Prostate gland (tissue), 2 donors: Measurements from ENCODE around the gene ZNF365. TPM values are rescaled to one million over a fixed set of nuclear protein-coding genes. Genes with fewer than 3 reads are reported as not detected.

Experiments
- DNase-seq: peaks from one replicate; pipeline ENCODE4 v3.0.0-alpha.2; 2019; ENCODE audit warnings: low spot score
- H3K27ac ChIP-seq, 2 donors: fragments of 200-600 bp; sonication (generic); 2 replicates each; pipeline ENCODE4 v1.5.1; 2017 to 2019
- H3K27me3 ChIP-seq: fragments of 200-600 bp; sonication (generic); replicated peaks from 2 replicates; pipeline ENCODE4 v1.5.1; 2019; ENCODE audit not compliant: insufficient read depth
- H3K36me3 ChIP-seq, 2 donors: fragments of 200-600 bp; sonication (generic); 1 replicate in 1 of 2; 2 replicates in 1 of 2; pipeline versions ENCODE4 v1.5.1 to v1.8.1; 2017 to 2019
- H3K4me1 ChIP-seq: fragments of 200-600 bp; sonication (generic); replicated peaks from 2 replicates; pipeline ENCODE4 v1.5.1; 2019
- H3K4me3 ChIP-seq, 2 donors: fragments of 200-600 bp; sonication (generic); 2 replicates each; pipeline ENCODE4 v1.5.1; 2017 to 2019
- H3K9me3 ChIP-seq: fragments of 200-600 bp; sonication (generic); 2 replicates; pipeline ENCODE4 v1.5.1; 2017
- POLR2A ChIP-seq: fragments of 450-650 bp; IDR thresholded peaks from one replicate; pipeline ENCODE4 v1.6.1; 2016; ENCODE audit warnings: antibody characterized with exemption, mild to moderate bottlenecking
- POLR2AphosphoS5 ChIP-seq: sonication (generic); formaldehyde crosslinking; IDR thresholded peaks from one replicate; pipeline ENCODE4 v1.6.1; 2017; ENCODE audit warnings: antibody characterized with exemption
- WGBS: methylation state at CpG from one replicate; pipeline ENCODE4 v1.1.5; 2018; 5-methylcytosine and 5-hydroxymethylcytosine counted together
- intact Hi-C: fragments of 100-400 bp; cut with DNase I; formaldehyde crosslinking; loops from one replicate; pipeline ENCODE4 v1.14.2; 2022
- total RNA-seq, 2 donors: library from RNA; depleted of rRNA; stranded (reverse); fragments of >200 nt; gene quantifications; one replicate each; pipeline ENCODE4 v1.1.0, GENCODE V29; 2016
- TF ChIP-seq, protein P1 (sequence below), 4 experiments: fragments of 200-600 bp in 2 of 4; fragments of 450-650 bp in 2 of 4; sonication (generic) in 2 of 4; IDR thresholded peaks; 1 replicate in 3 of 4; 2 replicates in 1 of 4; pipeline ENCODE4 v1.5.1; 2016 to 2019; ENCODE audit warnings: antibody characterized with exemption in 4 of 4, mild to moderate bottlenecking in 2 of 4, moderate library complexity in 2 of 4

ZNF365 gene
- total RNA-seq, 2 donors from 2014 or later, result 0.55 to 3.5 TPM

- DNase-seq, result no peak
- H3K9me3 ChIP-seq, result no peaks in the 10 kb centered on the region
- 55% methylated on average over 5 of the region's 5 CpGs for WGBS
- TF ChIP-seq POLR2A, result no peak
- TF ChIP-seq POLR2AphosphoS5, result peak; percentile 22
- H3K36me3 ChIP-seq, result no peaks in the 10 kb centered on the region
- intact Hi-C loops, result no loop called here
- H3K27ac ChIP-seq, result peak overlapping the region; percentile 26 to 40
- no peaks in the 10 kb centered on the region for H3K27me3 ChIP-seq
- H3K4me1 ChIP-seq, result no peaks in the 10 kb centered on the region
- H3K4me3 ChIP-seq, result no peak overlapping the region
Observed at GRCh38 chr10:62433181-62433692, 59.1 kb downstream of the ZNF365 start.

GRCh38 chr10:62433901-62434300 is 59.7 kb downstream of the ZNF365 start:
- WGBS, result 77% methylated on average over 4 of the region's 4 CpGs
- H3K9me3 ChIP-seq, result no peaks in the 10 kb centered on the region

DNA sequence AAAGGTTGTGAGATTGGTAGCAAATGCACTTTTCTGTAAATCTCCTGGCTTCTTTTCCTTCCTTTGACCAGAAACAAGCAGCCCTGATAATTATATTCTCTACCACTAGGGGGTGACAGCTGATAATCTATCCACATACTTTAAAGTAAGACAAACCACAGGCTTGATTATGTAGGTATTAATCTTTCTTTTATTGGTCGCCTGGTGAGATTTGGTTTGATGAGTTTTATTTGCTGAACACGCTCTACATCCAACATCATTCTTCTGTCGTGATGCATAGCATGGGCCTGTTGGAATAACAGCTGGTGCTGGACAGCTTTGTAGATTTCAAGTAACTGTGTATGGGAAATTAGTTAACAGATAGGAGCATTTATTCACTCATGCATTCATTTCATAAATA is 63.5 kb downstream of the ZNF365 start:
- intact Hi-C loops, result loop anchor here (5.0 kb wide), 1 partner anchor 380 kb away; the partner anchor contains the start of gene EGR2
- H3K27me3 ChIP-seq, result no peaks in the 10 kb centered on the region
- no peaks in the 10 kb centered on the region for H3K9me3 ChIP-seq
- no peak overlapping the region for H3K4me3 ChIP-seq
- WGBS, result 1% methylated on average over 3 of the region's 3 CpGs
- no peaks in the 10 kb centered on the region for H3K4me1 ChIP-seq
- peak; percentile 22 for DNase-seq
- no peak overlapping the region for H3K27ac ChIP-seq
- H3K36me3 ChIP-seq, result no peaks in the 10 kb centered on the region
- TF ChIP-seq, protein P1, sequence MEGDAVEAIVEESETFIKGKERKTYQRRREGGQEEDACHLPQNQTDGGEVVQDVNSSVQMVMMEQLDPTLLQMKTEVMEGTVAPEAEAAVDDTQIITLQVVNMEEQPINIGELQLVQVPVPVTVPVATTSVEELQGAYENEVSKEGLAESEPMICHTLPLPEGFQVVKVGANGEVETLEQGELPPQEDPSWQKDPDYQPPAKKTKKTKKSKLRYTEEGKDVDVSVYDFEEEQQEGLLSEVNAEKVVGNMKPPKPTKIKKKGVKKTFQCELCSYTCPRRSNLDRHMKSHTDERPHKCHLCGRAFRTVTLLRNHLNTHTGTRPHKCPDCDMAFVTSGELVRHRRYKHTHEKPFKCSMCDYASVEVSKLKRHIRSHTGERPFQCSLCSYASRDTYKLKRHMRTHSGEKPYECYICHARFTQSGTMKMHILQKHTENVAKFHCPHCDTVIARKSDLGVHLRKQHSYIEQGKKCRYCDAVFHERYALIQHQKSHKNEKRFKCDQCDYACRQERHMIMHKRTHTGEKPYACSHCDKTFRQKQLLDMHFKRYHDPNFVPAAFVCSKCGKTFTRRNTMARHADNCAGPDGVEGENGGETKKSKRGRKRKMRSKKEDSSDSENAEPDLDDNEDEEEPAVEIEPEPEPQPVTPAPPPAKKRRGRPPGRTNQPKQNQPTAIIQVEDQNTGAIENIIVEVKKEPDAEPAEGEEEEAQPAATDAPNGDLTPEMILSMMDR (IDR thresholded peaks at IDR 0.05), result peak; percentile 52 to 82 (median 75)
- no peak for TF ChIP-seq POLR2A
- TF ChIP-seq POLR2AphosphoS5, result no peak

More at GRCh38 chr10:62433901-62434300, 59.7 kb downstream of the ZNF365 start:
- peak overlapping the region; percentile 26 to 40 for H3K27ac ChIP-seq
- no peak overlapping the region for H3K4me3 ChIP-seq
- H3K36me3 ChIP-seq, result no peaks in the 10 kb centered on the region
- H3K27me3 ChIP-seq, result no peaks in the 10 kb centered on the region
- no peak for DNase-seq
- H3K4me1 ChIP-seq, result no peaks in the 10 kb centered on the region
- TF ChIP-seq, protein P1 (IDR thresholded peaks at IDR 0.05), result no peak
- no peak for TF ChIP-seq POLR2AphosphoS5
- no peak for TF ChIP-seq POLR2A
- intact Hi-C loops, result no loop called here

GRCh38 chr10:62442006-62442405 is 67.8 kb downstream of the ZNF365 start:
- no peaks in the 10 kb centered on the region for H3K4me1 ChIP-seq
- no peak overlapping the region for H3K27ac ChIP-seq
- H3K36me3 ChIP-seq, result no peaks in the 10 kb centered on the region
- no peak for TF ChIP-seq POLR2AphosphoS5
- TF ChIP-seq, protein P1 (IDR thresholded peaks at IDR 0.05), result no peak
- TF ChIP-seq POLR2A, result no peak
- no peaks in the 10 kb centered on the region for H3K9me3 ChIP-seq
- DNase-seq, result no peak
- WGBS, result 28% methylated on average over 3 of the region's 3 CpGs
- H3K4me3 ChIP-seq, result no peak overlapping the region
- intact Hi-C loops, result loop anchor here (5.0 kb wide), 1 partner anchor 715 kb away; no protein-coding TSS in a partner anchor
- no peaks in the 10 kb centered on the region for H3K27me3 ChIP-seq

- WGBS, result 86% methylated on average over 8 of the region's 8 CpGs
- Histone ChIP-seq H3K4me1 (no peaks in the 10 kb centered on the region), H3K27me3 (no peaks in the 10 kb centered on the region), H3K4me3 (no peak overlapping the region), H3K27ac (no peak overlapping the region), H3K9me3 (no peaks in the 10 kb centered on the region), H3K36me3 (no peaks in the 10 kb centered on the region)
- TF ChIP-seq POLR2A (no peak), POLR2AphosphoS5 (no peak)
- TF ChIP-seq, protein P1 (IDR thresholded peaks at IDR 0.05), result no peak
- no peak for DNase-seq
- intact Hi-C loops, result loop anchor here (5.0 kb wide), 1 partner anchor 714 kb away; no protein-coding TSS in a partner anchor
Observed at GRCh38 chr10:62442894-62443669, 68.9 kb downstream of the ZNF365 start.
